CD14-positive monocyte (primary cell): ENCODE results near the gene C9orf43. TPM values are rescaled to one million over a fixed set of nuclear protein-coding genes. Genes with fewer than 3 reads are reported as not detected.

Source experiments
- DNase-seq, 3 donors: peaks; one replicate each; pipeline ENCODE4 v3.0.0-alpha.2; 2011 to 2022
- H2AFZ ChIP-seq: 2 replicates; pipeline ENCODE4 v1.6.0; 2012; ENCODE audit warnings: mild to moderate bottlenecking, low read depth, low read length, inconsistent platforms; ENCODE audit not compliant: insufficient read depth, poor library complexity, severe bottlenecking
- H3K27ac ChIP-seq, 2 donors: 1 replicate in 1 of 2; 2 replicates in 1 of 2; pipeline ENCODE4 v1.5.1; 2012 to 2013; ENCODE audit warnings: low read length in 2 of 2, control low read depth in 1 of 2, inconsistent platforms in 1 of 2, low read depth in 1 of 2, mild to moderate bottlenecking in 1 of 2
- H3K27me3 ChIP-seq, 2 donors: one replicate each; pipeline versions ENCODE4 v1.6.0 to v1.6.1; 2011 to 2013; ENCODE audit warnings: low read length in 2 of 2; ENCODE audit not compliant: control insufficient read depth in 2 of 2, insufficient read depth in 2 of 2
- H3K36me3 ChIP-seq, 2 donors: replicated peaks in 1 of 2; 1 replicate in 1 of 2; 2 replicates in 1 of 2; pipeline versions ENCODE4 v1.5.1 to v1.6.1; 2012 to 2013; ENCODE audit warnings: low read length in 2 of 2, control low read depth in 1 of 2, inconsistent platforms in 1 of 2, mild to moderate bottlenecking in 1 of 2; ENCODE audit not compliant: insufficient read depth in 2 of 2, control insufficient read depth in 1 of 2
- H3K4me1 ChIP-seq, 2 donors: 1 replicate in 1 of 2; 2 replicates in 1 of 2; pipeline versions ENCODE4 v1.5.1 to v1.6.1; 2012 to 2013; ENCODE audit warnings: low read length in 2 of 2, control low read depth in 1 of 2, inconsistent platforms in 1 of 2, mild to moderate bottlenecking in 1 of 2, moderate library complexity in 1 of 2; ENCODE audit not compliant: insufficient read depth in 2 of 2, control insufficient read depth in 1 of 2
- H3K4me2 ChIP-seq: replicated peaks from 2 replicates; pipeline ENCODE3; 2012; ENCODE audit warnings: low read length, moderate library complexity, mild to moderate bottlenecking; ENCODE audit not compliant: poor library complexity, severe bottlenecking; ENCODE audit errors: extremely low read depth
- H3K4me3 ChIP-seq, 3 experiments: fragments of 200-600 bp in 1 of 3; sonication (generic) in 1 of 3; replicated peaks in 1 of 3; 1 replicate in 2 of 3; 2 replicates in 1 of 3; pipeline ENCODE4 v1.5.1; 2011 to 2013; ENCODE audit warnings: low read length in 3 of 3, mild to moderate bottlenecking in 3 of 3, control low read depth in 2 of 3, low read depth in 2 of 3, inconsistent platforms in 1 of 3, moderate library complexity in 1 of 3
- H3K79me2 ChIP-seq: 2 replicates; pipeline ENCODE4 v1.6.0; 2012; ENCODE audit warnings: mild to moderate bottlenecking, control low read depth, inconsistent platforms, low read length, moderate library complexity; ENCODE audit not compliant: insufficient read depth
- H3K9ac ChIP-seq: 2 replicates; pipeline ENCODE4 v1.6.0; 2017; ENCODE audit warnings: low read length, mild to moderate bottlenecking; ENCODE audit not compliant: insufficient read depth, poor library complexity, severe bottlenecking
- H3K9me3 ChIP-seq, 2 donors: replicated peaks in 1 of 2; 1 replicate in 1 of 2; 2 replicates in 1 of 2; pipeline versions ENCODE4 v1.5.1 to v1.6.1; 2012 to 2013; ENCODE audit warnings: low read length in 2 of 2, control low read depth in 1 of 2; ENCODE audit not compliant: control insufficient read depth in 1 of 2, insufficient read depth in 1 of 2
- H4K20me1 ChIP-seq: 2 replicates; pipeline ENCODE4 v1.6.0; 2012; ENCODE audit warnings: mild to moderate bottlenecking, low read length, control low read depth, moderate library complexity; ENCODE audit not compliant: insufficient read depth
- H3K27ac Mint-ChIP-seq, 7 donors: one replicate each; pipeline ENCODE4 v1.8.0; 2020; ENCODE audit warnings: mild to moderate bottlenecking in 7 of 7, mixed read lengths in 7 of 7, moderate library complexity in 6 of 7, inconsistent platforms in 2 of 7
- H3K27me3 Mint-ChIP-seq, 3 donors: one replicate each; pipeline ENCODE4 v1.8.0; 2021 to 2022; ENCODE audit warnings: low read depth in 3 of 3, mild to moderate bottlenecking in 3 of 3, mixed read lengths in 3 of 3, moderate library complexity in 3 of 3, inconsistent platforms in 1 of 3
- H3K36me3 Mint-ChIP-seq, 2 donors: one replicate each; pipeline ENCODE4 v1.8.0; 2020; ENCODE audit warnings: mixed read lengths in 2 of 2, inconsistent platforms in 1 of 2, mild to moderate bottlenecking in 1 of 2
- H3K4me1 Mint-ChIP-seq: one replicate; pipeline ENCODE4 v1.8.0; 2020; ENCODE audit warnings: mild to moderate bottlenecking, mixed read lengths
- H3K4me3 Mint-ChIP-seq, 2 donors: one replicate each; pipeline ENCODE4 v1.8.0; 2020; ENCODE audit warnings: mild to moderate bottlenecking in 2 of 2, mixed read lengths in 2 of 2, moderate library complexity in 1 of 2
- H3K9me3 Mint-ChIP-seq, 7 donors: one replicate each; pipeline ENCODE4 v1.8.0; 2020 to 2022; ENCODE audit warnings: mixed read lengths in 7 of 7, mild to moderate bottlenecking in 6 of 7, moderate library complexity in 6 of 7, inconsistent platforms in 2 of 7
- CTCF ChIP-seq: fragments of 200-600 bp; IDR thresholded peaks from one replicate; pipeline ENCODE4 v1.8.0; 2022; ENCODE audit warnings: antibody characterized with exemption, mild to moderate bottlenecking
- WGBS: methylation state at CpG from one replicate; pipeline ENCODE4 v1.1.5; 2013; ENCODE audit warnings: missing lambda C conversion rate; ENCODE audit not compliant: insufficient coverage; 5-methylcytosine and 5-hydroxymethylcytosine counted together
- intact Hi-C, 2 donors: fragments of 100-400 bp; cut with micrococcal nuclease; formaldehyde crosslinking; loops; one replicate each; pipeline versions ENCODE4 v1.15.0 to v1.15.1; 2023
- polyA plus RNA-seq, 3 donors: library from polyadenylated mRNA; depleted of rRNA in 1 of 3; unstranded in 2 of 3; stranded (reverse) in 1 of 3; fragments of 300-500 nt in 2 of 3; fragments of >200 nt in 1 of 3; fragmentation: Illumina TruSeq in 2 of 3; gene quantifications; 1 replicate in 2 of 3; 2 replicates in 1 of 3; pipeline ENCODE4 v1.2.3, GENCODE V29; 2012 to 2021

C9orf43 gene
- polyA plus RNA-seq, 3 donors, result 0.17 TPM; not detected in 2

- H3K27me3 ChIP-seq, result no peaks in the 10 kb centered on the region
- peaks cover 11 to 16% of the 10 kb centered on the region in 2 donors for H3K4me1 ChIP-seq
- H3K79me2 ChIP-seq, result no peaks in the 10 kb centered on the region
- H3K4me2 ChIP-seq, result no peak overlapping the region
- H3K36me3 ChIP-seq, result no peaks in the 10 kb centered on the region
- no peak for TF ChIP-seq CTCF
- intact Hi-C loops, result no loop called here
- no peaks in the 10 kb centered on the region for H3K9me3 Mint-ChIP-seq
- H3K4me3 ChIP-seq, result no peak overlapping the region
- H3K9ac ChIP-seq, result no peak overlapping the region
- no peak overlapping the region for H3K27ac Mint-ChIP-seq
- H3K27ac ChIP-seq, result no peak overlapping the region
- no peaks in the 10 kb centered on the region for H3K9me3 ChIP-seq
- peaks cover 13% of the 10 kb centered on the region for H3K4me1 Mint-ChIP-seq
- no peak for DNase-seq
- no peak overlapping the region for H2AFZ ChIP-seq
- peaks cover 0 to 2% (median 0%) of the 10 kb centered on the region in 3 donors for H3K27me3 Mint-ChIP-seq
- no peak overlapping the region for H3K4me3 Mint-ChIP-seq
- no peaks in the 10 kb centered on the region for H3K36me3 Mint-ChIP-seq
- 97% methylated on average over 4 of the region's 7 CpGs for WGBS
- no peaks in the 10 kb centered on the region for H4K20me1 ChIP-seq
These were observed 49.1 kb upstream of the C9orf43 start for GRCh38 chr9:113361304-113362018.

GRCh38 chr9:113363336-113363735 is 47.2 kb upstream of the C9orf43 start:
- no peak for TF ChIP-seq CTCF
- WGBS, result 100% methylated on average over 2 of the region's 3 CpGs
- Histone ChIP-seq H2AFZ (no peak overlapping the region), H4K20me1 (no peaks in the 10 kb centered on the region), H3K9ac (no peak overlapping the region), H3K27me3 (no peaks in the 10 kb centered on the region), H3K4me3 (no peak overlapping the region), H3K36me3 (no peaks in the 10 kb centered on the region), H3K4me1 (peaks cover 11 to 16% of the 10 kb centered on the region in 2 donors), H3K4me2 (no peak overlapping the region), H3K27ac (no peak overlapping the region), H3K9me3 (no peaks in the 10 kb centered on the region), H3K79me2 (no peaks in the 10 kb centered on the region)
- DNase-seq, result no peak
- no peaks in the 10 kb centered on the region for H3K36me3 Mint-ChIP-seq
- H3K4me3 Mint-ChIP-seq, result no peak overlapping the region
- no peaks in the 10 kb centered on the region for H3K9me3 Mint-ChIP-seq
- no peak overlapping the region for H3K27ac Mint-ChIP-seq
- peaks cover 16% of the 10 kb centered on the region for H3K4me1 Mint-ChIP-seq
- peaks cover 0 to 3% (median 0%) of the 10 kb centered on the region in 3 donors for H3K27me3 Mint-ChIP-seq
- intact Hi-C loops, result no loop called here
